ENCODE results near the gene KDM5B. TPM values are rescaled to one million over a fixed set of nuclear protein-coding genes. Genes with fewer than 3 reads are reported as not detected.
"Not testable (repeated sequence)": the region's sequence is repeated elsewhere in the genome, so short reads cannot be mapped to it uniquely, and the experiment has no call there.

Gene KDM5B
- total RNA-seq, 2 donors from 2014 or later: 28.7 to 36.8 TPM

DNA sequence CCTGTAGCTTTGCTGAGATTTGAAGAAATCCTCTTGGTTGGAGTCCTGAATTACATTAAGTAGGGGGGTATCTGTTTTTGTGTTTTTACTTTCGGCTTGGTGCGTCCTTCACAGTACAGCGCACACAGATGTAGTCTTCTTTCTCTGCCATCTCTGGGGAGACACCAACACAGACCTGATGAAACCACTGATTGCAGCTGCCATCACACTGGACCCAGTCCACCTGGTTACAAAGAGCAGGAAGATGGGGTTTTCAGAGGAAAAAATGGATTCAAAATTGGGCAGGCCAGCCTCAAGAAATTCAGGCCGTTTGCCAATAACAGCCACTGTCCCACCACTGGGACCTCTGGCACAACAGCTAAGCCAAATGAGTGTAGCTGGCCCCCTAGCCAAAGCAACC, 79.3 kb downstream of the KDM5B start:
- no peaks in the 10 kb centered on the region for H3K4me1 ChIP-seq

DNA sequence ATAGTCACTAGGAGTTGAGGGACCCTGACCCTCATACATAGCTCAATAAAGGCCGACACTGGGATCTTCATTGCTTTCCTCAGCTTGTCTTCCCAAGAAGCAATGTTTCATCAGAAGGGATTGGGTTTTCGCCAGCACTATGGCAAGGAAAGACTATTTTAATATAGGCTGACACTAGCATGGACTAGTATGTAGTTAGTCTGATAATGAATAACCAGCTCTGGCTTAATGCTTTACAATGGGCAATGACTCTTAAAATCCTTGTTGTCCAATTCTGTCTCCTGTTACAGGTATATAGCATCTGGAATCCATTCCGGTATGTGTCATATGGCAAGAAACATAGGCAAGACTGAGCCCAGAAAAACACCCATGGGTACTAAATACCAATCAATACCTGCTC, 82.7 kb downstream of the KDM5B start:
- H3K4me3 ChIP-seq: no peak overlapping the region
- intact Hi-C loops (cut with DNase I): no loop called here
- no peak overlapping the region for H3K27ac ChIP-seq
- no peak for TF ChIP-seq POLR2A (IDR thresholded peaks at IDR 0.05)
- TF ChIP-seq, protein P1, sequence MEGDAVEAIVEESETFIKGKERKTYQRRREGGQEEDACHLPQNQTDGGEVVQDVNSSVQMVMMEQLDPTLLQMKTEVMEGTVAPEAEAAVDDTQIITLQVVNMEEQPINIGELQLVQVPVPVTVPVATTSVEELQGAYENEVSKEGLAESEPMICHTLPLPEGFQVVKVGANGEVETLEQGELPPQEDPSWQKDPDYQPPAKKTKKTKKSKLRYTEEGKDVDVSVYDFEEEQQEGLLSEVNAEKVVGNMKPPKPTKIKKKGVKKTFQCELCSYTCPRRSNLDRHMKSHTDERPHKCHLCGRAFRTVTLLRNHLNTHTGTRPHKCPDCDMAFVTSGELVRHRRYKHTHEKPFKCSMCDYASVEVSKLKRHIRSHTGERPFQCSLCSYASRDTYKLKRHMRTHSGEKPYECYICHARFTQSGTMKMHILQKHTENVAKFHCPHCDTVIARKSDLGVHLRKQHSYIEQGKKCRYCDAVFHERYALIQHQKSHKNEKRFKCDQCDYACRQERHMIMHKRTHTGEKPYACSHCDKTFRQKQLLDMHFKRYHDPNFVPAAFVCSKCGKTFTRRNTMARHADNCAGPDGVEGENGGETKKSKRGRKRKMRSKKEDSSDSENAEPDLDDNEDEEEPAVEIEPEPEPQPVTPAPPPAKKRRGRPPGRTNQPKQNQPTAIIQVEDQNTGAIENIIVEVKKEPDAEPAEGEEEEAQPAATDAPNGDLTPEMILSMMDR (IDR thresholded peaks at IDR 0.05): no peak
- H3K9me3 ChIP-seq: peaks cover 0 to 2% (median 0%) of the 10 kb centered on the region in 3 donors
- no peaks in the 10 kb centered on the region for H3K4me1 ChIP-seq
- H3K27me3 ChIP-seq: no peaks in the 10 kb centered on the region
- peaks cover 0 to 20% of the 10 kb centered on the region in 2 donors for H3K36me3 ChIP-seq (replicated peaks in 1 of 2; ENCODE audit: insufficient read depth in 1 of 2, low read depth in 2 of 2)
- no peak for ATAC-seq
- WGBS, 2 donors: 88 to 96% methylated on average over 3 of the region's 3 CpGs
- no peak for DNase-seq

More for the DNA sequence above, 79.3 kb downstream of the KDM5B start:
- intact Hi-C loops (cut with DNase I): no loop called here
- no peak for TF ChIP-seq POLR2A (IDR thresholded peaks at IDR 0.05)
- TF ChIP-seq, protein P1 (IDR thresholded peaks at IDR 0.05): no peak
- peaks cover 0 to 2% (median 0%) of the 10 kb centered on the region in 3 donors for H3K9me3 ChIP-seq
- H3K36me3 ChIP-seq (replicated peaks in 1 of 2; ENCODE audit: insufficient read depth in 1 of 2, low read depth in 2 of 2): peaks cover 4 to 38% of the 10 kb centered on the region in 2 donors
- WGBS, 2 donors: 83 to 89% methylated on average over 3 to 4 of the region's 4 CpGs
- H3K4me3 ChIP-seq: no peak overlapping the region
- H3K27me3 ChIP-seq: no peaks in the 10 kb centered on the region
- no peak overlapping the region for H3K27ac ChIP-seq
- DNase-seq (no peak), ATAC-seq (no peak)

DNA sequence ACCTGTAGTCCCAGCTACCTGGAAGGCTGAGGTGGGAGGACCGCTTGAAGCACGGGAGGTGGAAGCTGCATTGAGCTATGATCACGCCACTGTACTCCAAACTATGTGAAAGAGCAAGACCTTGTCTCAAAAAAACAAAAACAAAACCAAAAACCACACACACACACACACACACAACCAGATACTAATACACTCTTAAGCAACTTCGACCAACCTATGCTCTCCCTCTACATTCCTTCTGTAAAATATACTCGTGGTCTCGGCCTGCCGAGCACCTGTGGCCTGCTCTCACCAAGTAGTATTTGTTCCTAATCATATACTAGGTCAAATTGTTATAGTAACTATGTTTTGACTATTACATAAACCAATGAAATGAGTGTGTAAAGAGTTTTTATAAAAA, 84.5 kb downstream of the KDM5B start:
- H3K36me3 ChIP-seq (replicated peaks in 1 of 2; ENCODE audit: insufficient read depth in 1 of 2, low read depth in 2 of 2): peaks cover 0 to 7% of the 10 kb centered on the region in 2 donors
- intact Hi-C loops (cut with DNase I): no loop called here
- no peaks in the 10 kb centered on the region for H3K27me3 ChIP-seq
- TF ChIP-seq, protein P1 (IDR thresholded peaks at IDR 0.05): no peak
- no peak for TF ChIP-seq POLR2A (IDR thresholded peaks at IDR 0.05)
- H3K9me3 ChIP-seq: peaks cover 0 to 2% (median 0%) of the 10 kb centered on the region in 3 donors
- no peak overlapping the region for H3K4me3 ChIP-seq
- WGBS, 2 donors: 86 to 87% methylated on average over 7 of the region's 7 CpGs
- H3K27ac ChIP-seq: no peak overlapping the region
- ATAC-seq (no peak), DNase-seq (no peak)
- no peaks in the 10 kb centered on the region for H3K4me1 ChIP-seq

DNA sequence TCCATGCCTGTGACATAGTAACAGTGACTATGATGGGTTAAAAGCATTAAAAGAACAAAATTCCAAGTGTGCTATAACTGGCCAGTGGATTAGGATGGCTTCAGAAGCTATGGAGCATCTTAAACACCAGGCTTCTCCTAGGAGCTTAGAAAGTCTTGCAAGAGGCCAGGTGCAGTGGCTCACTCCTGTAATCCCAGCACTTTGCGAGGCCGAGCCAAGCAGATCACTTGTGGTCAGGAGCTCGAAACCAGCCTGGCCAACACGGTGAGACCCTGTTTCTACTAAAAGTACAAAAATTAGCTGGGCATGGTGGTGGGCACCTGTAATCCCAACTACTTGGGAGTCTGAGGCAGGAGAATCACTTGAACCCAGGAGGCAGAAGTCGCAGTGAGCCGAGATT, 85.2 kb downstream of the KDM5B start:
- WGBS, 2 donors: 69 to 100% methylated on average over 2 to 6 of the region's 6 CpGs

DNA sequence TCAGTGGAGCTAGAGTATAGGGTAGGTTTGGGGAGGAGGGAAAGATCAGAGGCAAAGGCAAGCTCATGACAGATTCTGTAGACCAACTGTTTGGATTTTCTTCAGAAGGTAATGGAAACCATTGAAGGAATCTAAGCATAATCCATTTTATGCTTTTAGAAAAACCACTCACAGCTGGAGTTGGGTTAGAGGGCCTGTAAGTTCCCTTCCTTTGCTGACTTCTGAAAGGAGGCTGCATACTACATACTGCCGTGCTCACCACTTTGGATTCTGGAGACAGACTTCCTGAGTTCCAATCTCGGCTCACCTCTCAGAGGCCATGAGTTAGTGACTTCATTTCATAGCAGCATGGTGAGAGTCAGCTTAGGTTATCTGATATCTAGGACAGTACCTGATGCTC, 91.6 kb downstream of the KDM5B start:
- no peaks in the 10 kb centered on the region for H3K4me1 ChIP-seq
- no peak overlapping the region for H3K27ac ChIP-seq
- 73 to 79% methylated on average over 2 of the region's 2 CpGs for WGBS, 2 donors
- DNase-seq: no peak
- no peak for ATAC-seq
- no peaks in the 10 kb centered on the region for H3K36me3 ChIP-seq (replicated peaks in 1 of 2; ENCODE audit: insufficient read depth in 1 of 2, low read depth in 2 of 2)
- no peak overlapping the region for H3K4me3 ChIP-seq
- intact Hi-C loops (cut with DNase I): loop anchor here (5.0 kb wide), 1 partner anchor 374 kb away; the partner anchor contains the start of gene UBE2T
- no peaks in the 10 kb centered on the region for H3K27me3 ChIP-seq
- no peak for TF ChIP-seq POLR2A (IDR thresholded peaks at IDR 0.05)
- TF ChIP-seq, protein P1 (IDR thresholded peaks at IDR 0.05): no peak
- no peaks in the 10 kb centered on the region for H3K9me3 ChIP-seq

More for the DNA sequence above, 85.2 kb downstream of the KDM5B start:
- H3K4me1 ChIP-seq; DNase-seq; H3K4me3 ChIP-seq; H3K36me3 ChIP-seq (replicated peaks in 1 of 2; ENCODE audit: insufficient read depth in 1 of 2, low read depth in 2 of 2); H3K27ac ChIP-seq; intact Hi-C loops (cut with DNase I); H3K27me3 ChIP-seq; ATAC-seq; H3K9me3 ChIP-seq: not testable (repeated sequence)

DNA sequence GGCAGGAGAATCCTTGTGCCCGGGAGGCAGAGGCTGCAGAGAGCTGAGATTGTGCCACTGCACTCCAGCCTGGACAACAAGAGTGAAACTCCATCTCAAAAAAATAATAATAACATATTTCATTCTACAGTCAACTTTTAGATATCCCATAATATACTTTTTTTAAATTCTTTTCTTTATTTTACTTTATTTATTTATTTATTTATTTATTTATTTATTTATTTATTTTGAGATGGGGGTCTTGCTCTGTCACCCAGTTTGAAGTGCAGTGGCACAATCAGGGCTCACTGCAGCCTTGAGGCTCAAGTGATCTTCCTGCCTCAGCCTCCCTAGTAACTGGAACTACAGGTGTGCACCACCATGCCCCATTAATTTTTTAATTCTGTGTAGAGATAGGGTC, 94.0 kb downstream of the KDM5B start:
- WGBS, 2 donors: 71 to 87% methylated on average over 1 of the region's 1 CpG
- H3K4me1 ChIP-seq: peaks cover 16% of the 10 kb centered on the region
- H3K27me3 ChIP-seq; H3K4me3 ChIP-seq; DNase-seq; H3K27ac ChIP-seq; H3K9me3 ChIP-seq; ATAC-seq; H3K36me3 ChIP-seq (replicated peaks in 1 of 2; ENCODE audit: insufficient read depth in 1 of 2, low read depth in 2 of 2): not testable (repeated sequence)
- intact Hi-C loops (cut with DNase I): loop anchor here (5.0 kb wide), 1 partner anchor 522 kb away; the partner anchor contains the start of gene LGR6

Measured in body of pancreas (tissue), 4 donors.